Measurements from ENCODE around the gene CHST11.

The CHST11 gene

GRCh38 chr12:104588921-104589590 is 132.3 kb downstream of the CHST11 start:
- DNase-seq, result no peak

- DNase-seq, result no peak
Measured at GRCh38 chr12:104590022-104590421, 133.3 kb downstream of the CHST11 start.

DNA sequence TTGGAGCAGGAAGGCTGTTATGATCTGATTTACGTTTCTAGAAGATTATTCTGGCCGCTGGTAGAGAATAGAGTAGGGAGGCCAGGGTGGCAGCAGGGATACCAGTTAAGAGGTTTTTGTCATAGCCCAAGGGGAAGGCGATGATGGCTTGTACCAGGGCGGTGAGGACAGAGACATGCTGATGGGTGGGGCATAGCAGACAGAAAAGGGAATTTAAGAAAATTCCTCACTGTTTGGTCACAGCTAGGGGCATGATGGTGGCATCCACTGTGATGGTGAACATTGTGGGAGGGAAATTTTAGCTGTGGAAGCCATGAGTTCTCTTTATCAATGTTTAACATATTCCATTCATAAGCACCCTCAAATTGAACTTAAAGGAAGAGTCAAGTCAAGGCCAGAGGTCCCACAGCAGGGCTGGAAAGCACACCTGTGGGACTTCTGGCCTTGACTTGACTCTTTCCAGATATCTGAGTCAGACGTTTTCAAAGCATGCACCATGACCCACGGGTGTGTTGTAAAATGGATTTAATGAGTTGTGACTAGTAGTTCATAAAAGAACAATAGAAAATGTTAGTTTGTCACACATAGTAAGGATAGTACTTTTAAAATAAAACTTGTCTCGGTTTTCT is 134.6 kb downstream of the CHST11 start:
- no peak for DNase-seq

GRCh38 chr12:104593482-104593881 is 136.7 kb downstream of the CHST11 start:
- DNase-seq, result no peak

GRCh38 chr12:104596134-104596799 is 139.5 kb downstream of the CHST11 start:
- DNase-seq, result peak; percentile 56 to 68 (median 63)

DNA sequence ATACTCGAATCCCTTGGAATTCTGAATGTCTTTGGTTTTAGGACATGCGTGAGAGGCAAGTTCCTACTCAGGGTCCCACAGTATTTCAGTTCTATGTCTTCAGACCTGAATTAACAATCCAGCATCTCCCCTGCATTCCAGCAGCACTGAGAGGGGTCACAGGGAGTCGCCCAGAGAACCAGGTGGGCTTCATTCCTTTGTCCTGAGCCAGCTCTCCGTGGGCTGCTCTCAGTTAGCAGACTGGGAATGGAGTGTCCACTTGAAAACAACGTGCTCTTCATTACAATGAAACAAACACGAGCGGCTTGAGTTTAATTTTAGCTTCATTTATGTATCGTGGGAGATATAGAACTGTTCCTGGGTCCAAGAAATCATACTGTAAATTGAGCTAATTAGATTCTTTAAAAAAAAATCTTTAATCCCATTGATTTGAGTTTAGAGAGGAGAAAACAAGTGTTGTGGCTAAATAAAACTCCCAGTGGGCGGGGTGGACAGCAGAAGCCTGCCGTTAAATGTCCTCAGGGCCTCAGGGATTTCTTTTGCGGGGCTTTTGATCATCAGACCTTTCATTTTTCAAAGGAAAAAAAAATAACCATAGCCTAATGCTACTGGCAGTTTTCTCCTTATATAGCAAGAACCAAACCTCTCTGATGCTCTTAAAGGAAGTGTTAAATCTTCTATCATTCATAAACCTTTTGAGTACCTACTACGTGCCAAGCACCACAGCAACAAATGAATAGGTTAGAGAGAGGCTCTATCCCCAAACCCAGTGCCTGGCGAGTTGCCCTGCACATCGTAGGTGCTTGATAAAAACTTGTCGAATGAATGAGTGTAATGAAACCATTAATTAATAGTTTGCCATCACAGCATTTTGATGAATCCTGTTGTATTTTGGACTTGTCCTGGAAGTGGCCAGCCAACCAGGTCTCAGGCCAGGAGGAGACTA is 140.4 kb downstream of the CHST11 start:
- no peak for DNase-seq

DNA sequence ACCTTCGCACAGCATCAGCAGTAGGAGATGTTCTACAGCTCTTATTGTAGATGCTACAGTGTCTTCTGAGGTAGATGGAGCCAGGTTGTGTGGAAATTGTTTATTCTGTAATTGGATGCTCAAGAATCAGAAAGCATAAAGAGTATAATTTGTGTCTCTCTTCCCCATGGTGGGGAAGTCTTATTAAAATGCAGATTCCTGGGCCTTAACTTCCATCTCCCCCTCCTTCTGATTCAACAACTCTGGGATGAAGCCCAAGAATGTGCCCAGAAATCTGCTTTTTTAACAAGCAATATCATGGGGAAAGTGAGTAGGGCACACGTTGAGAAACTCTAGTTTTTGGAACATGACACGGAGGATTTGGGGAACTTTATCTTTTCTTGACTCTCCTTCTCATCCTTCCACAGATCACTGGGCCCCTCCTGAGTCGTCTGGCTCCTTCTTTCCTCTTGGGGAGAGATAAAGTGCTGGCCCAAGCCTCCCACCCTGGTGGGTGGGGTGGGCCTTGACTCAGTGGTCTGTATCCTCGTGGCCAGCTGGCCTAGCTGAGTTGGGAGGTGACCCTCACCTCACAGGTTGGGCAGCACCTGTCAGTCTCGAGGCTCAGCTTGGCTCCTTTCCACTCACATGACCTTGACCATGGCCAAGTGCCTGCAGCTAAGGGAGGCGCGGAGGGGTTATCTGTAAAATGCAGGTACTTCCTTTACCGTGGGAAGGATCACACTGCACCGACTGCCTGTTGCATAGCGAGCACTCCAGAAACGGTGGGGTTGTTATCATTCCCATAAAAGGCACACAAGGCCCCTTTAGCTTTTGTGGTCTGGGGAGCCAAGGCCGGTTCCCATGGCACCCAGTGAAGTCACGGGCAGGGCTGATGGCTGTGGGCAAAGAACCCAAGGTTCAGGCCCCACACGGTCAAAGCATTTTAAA is 141.9 kb downstream of the CHST11 start:
- no peak for DNase-seq

- DNase-seq, result no peak
Measured at GRCh38 chr12:104599272-104600035, 142.7 kb downstream of the CHST11 start.

DNA sequence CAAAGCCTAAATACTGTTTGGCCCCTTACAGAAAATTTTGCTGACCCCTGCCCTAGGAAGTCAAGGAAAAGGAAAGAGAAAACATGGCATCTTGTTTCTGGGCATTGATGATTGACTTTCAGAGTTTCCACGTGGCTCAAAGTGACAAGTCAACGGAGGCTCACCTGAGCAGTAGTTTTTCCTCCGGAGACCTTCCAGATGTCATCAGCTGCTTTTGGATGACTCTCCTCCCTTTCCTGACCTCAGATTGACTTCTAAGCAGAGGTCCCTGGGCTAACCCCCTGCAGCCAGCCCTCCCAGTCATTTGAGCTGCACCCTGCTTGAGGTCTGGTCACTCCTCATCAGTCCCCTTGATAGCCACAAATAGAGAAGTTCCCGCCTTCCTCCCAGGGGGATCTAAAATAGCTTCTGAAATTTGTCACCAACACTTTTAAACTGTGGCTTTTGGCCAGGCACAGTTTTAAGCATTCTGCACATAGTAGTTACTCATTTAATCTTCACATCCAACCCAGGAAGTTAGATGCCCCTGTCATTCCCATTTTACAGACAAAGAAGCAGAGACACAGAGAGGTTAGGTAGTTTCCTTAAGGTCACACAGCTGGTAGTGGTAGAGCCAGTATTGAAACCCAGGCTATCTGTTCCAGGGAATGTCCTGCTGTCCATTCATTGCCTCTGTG is 143.4 kb downstream of the CHST11 start:
- DNase-seq, result peak; percentile 32 to 50 (median 42)

- peak in 1 of 3 donors; percentile 33 for DNase-seq
Measured at GRCh38 chr12:104600790-104601739, 144.3 kb downstream of the CHST11 start.

DNA sequence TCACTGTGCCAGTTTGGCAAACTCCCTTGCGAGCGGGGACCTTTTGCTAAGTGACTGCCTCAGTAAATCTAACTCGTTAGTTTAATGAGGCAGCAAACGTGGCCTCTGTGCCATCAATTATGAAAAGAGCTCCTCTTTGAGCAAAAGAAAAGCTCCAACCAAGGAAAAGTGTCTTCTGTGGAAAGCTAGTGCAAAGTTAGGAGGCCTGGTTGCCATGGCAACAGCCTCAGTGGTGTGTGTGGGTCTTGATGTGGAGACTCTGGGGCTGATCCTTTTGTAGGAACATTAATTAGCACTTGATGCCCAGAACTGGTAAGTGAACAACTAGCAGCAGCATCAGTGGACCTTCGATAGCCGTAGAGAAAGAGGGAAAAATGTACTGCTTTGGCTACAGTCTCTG is 145.7 kb downstream of the CHST11 start:
- DNase-seq, result no peak

DNA sequence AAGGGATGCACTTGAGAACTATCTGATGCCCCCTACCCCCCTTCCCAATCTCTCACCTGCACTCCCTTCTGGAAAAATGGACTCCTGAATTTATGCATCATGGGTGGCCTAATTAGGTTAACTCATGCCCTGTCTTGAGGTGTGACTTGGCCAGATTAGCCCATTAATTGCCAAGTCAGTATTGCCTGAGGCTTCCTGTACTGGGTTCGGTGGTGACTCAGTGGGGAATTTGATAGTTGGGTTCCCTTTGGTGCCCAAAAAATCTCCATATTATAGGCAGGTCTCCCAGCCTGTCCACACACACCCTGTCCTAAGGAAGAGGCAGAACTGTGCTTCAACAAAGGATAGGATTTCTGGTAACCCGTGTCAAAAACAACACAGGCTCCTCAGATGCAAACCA is 146.1 kb downstream of the CHST11 start:
- DNase-seq, result peak; percentile 74 to 77 (median 76)

DNA sequence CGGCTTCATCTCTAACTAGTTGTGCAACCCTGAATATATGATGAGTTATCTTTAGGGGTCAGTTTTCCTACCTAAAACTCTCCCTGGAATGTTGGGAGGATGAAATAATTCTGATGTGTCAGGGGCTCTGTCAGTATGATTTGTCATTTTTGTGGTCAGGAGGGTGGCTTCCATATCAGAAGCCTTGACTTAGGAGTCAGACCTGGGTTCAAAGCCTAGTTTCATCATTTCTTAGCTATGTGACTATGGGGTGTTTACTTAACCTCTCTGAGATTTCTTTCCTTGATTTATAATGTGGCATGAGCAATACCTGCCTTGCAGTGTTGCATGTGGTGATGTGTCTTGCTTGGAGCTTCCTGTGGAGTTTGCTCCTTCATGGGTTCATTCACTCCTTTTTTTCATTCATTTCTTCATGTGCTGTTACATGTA is 146.8 kb downstream of the CHST11 start:
- peak; percentile 39 to 64 (median 48) for DNase-seq

GRCh38 chr12:104604070-104604994 is 147.6 kb downstream of the CHST11 start:
- peak; percentile 95 to 97 (median 95) for DNase-seq

DNA sequence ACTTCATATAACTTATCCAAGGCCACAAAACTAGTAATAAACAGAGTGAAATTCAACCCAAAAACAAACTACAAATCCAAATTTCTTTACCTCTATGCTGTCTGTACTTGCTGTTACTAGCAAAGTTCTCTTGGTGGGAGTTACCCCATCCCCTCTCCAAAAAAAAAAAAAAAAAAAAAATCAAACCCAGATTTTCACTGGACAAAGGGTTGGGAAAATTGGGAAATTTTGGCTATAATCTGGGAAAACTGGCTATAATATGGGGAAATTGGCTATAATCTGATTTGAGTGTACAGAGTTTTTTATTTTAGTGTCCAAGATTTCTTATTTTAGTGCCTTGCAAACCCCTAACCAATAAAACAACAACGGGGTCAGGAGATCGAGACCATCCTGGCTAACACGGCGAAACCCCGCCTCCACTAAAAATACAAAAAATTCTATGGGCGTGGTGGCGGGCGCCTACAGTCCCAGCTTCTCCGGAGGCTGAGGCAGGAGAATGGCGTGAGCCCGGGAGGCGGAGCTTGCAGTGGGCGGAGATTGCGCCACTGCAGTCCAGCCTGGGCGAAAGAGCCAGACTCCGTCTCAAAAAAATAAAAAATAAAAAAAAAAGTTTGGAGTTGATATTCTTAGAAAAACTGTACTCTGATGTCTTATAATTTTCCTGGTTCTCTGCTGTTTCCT is 148.4 kb downstream of the CHST11 start:
- peak in 1 of 3 donors; percentile 25 for DNase-seq

- DNase-seq, result peak; percentile 90 to 93 (median 93)
Measured at GRCh38 chr12:104605685-104606084, 148.9 kb downstream of the CHST11 start.

GRCh38 chr12:104608998-104609397 is 152.2 kb downstream of the CHST11 start:
- DNase-seq, result no peak
